GM12875 (cell line): Measurements from ENCODE around the gene SLC25A30.
"Not testable (repeated sequence)": the region's sequence is repeated elsewhere in the genome, so short reads cannot be mapped to it uniquely, and the experiment has no call there.

Source experiments
- H3K4me3 ChIP-seq: one replicate; pipeline ENCODE4 v1.5.1; 2011; ENCODE audit warnings: low read depth, low read length, control low read depth
- TF ChIP-seq, protein P1 (sequence below): IDR thresholded peaks from 2 replicates; pipeline ENCODE4 v1.5.1; 2011; ENCODE audit warnings: low read depth, mild to moderate bottlenecking, control low read depth, inconsistent platforms, low read length, moderate library complexity, borderline replicate concordance; ENCODE audit not compliant: insufficient read depth

The SLC25A30 gene

DNA sequence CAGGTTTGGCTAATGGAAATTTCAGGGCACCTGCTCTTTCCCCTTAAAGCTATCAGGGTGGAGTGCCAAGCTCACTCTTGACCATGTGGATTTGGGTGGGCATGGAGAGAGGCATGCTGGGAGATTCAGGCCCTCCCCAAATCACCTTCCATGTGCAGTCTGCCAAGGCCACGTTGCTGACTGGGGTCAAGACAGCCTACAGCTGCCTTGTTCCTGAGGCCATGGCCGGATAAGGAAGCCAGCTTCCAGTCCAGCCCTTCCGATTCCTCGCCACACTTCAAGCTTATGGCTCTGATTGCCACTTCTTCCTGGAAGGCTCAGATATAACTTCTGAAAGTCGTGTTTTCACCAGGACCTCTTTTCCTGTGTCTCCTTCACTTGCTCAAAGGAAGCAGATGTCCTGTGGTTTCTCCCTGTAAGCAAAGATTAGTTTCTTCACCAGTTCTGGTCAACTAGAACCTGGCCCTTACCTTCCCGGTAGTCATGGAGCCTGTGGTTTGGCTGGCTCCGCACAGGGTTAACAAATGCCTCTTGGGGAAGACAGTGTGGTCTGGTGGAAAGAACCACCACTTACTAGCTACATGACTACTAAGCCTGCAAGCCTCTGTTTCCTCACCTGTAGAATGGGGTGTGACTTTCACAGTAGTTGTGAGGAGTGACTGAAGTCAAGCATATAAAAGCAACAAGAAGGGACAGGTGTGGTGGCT is 61.1 kb downstream of the SLC25A30 start:
- H3K4me3 ChIP-seq = no peak overlapping the region
- TF ChIP-seq, protein P1, sequence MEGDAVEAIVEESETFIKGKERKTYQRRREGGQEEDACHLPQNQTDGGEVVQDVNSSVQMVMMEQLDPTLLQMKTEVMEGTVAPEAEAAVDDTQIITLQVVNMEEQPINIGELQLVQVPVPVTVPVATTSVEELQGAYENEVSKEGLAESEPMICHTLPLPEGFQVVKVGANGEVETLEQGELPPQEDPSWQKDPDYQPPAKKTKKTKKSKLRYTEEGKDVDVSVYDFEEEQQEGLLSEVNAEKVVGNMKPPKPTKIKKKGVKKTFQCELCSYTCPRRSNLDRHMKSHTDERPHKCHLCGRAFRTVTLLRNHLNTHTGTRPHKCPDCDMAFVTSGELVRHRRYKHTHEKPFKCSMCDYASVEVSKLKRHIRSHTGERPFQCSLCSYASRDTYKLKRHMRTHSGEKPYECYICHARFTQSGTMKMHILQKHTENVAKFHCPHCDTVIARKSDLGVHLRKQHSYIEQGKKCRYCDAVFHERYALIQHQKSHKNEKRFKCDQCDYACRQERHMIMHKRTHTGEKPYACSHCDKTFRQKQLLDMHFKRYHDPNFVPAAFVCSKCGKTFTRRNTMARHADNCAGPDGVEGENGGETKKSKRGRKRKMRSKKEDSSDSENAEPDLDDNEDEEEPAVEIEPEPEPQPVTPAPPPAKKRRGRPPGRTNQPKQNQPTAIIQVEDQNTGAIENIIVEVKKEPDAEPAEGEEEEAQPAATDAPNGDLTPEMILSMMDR = no peak

DNA sequence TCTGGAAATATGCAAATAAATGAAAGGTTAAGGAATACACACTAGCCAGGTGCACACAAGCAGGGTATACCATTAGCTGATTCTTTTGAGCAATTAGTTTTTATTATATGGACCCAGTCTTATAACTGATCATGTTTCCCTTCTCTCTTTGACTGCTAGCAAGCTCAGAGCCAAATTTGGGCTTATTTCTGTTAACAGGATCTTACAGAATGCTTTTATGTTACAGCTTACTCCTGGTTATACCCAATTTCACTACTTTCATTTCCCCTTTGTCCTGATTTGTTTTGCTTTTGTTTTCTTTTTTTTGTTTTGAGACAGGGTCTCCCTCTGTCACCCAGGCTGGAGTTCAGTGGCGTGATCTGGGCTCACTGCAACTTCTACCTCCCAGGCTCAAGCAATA is 64.3 kb downstream of the SLC25A30 start:
- H3K4me3 ChIP-seq = no peak overlapping the region
- TF ChIP-seq, protein P1 = no peak

GRCh38 chr13:45352031-45352430 is 66.1 kb downstream of the SLC25A30 start:
- no peak overlapping the region for H3K4me3 ChIP-seq
- TF ChIP-seq, protein P1 = no peak

DNA sequence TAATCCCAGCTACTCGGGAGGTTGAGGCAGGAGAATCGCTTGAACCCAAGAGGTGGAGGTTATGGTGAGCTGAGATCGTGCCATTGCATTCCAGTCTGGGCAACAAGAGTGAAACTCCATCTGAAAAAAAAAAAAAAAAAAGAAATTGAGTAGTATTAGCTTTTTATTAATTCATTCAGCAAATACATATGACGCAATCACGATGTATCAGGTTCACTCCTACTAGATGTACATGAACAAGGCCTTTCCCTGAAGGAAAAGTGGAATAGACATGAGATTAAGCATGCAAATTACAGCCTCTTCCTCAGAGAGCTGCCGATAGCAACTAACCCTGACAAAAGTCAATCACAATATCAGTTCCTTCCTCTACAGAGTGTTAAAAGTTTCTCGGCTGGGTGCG is 68.0 kb downstream of the SLC25A30 start:
- H3K4me3 ChIP-seq = no peak overlapping the region
- TF ChIP-seq, protein P1 = no peak

- H3K4me3 ChIP-seq = no peak overlapping the region
- TF ChIP-seq, protein P1 = no peak
Measured at GRCh38 chr13:45349438-45349837, 68.7 kb downstream of the SLC25A30 start.

- H3K4me3 ChIP-seq = not testable (repeated sequence)
Measured at GRCh38 chr13:45344064-45344463, 74.1 kb downstream of the SLC25A30 start.
